Tibial artery (tissue), 4 donors: ENCODE measurements around the gene ACOT7.

ENCODE experiments used
- DNase-seq, 2 donors: peaks; one replicate each; pipeline ENCODE4 v3.0.0-alpha.2; 2019
- H3K27ac ChIP-seq, 2 donors: fragments of 200-600 bp; sonication (generic) in 1 of 2; 1 replicate in 1 of 2; 2 replicates in 1 of 2; pipeline ENCODE4 v1.5.1; 2018 to 2019; ENCODE audit warnings: mild to moderate bottlenecking in 1 of 2
- H3K27me3 ChIP-seq, 2 donors: fragments of 200-600 bp; sonication (generic) in 1 of 2; one replicate each; pipeline versions ENCODE4 v1.5.1 to v1.6.0; 2016 to 2019
- H3K36me3 ChIP-seq, 3 donors: fragments of 200-600 bp; sonication (generic) in 2 of 3; one replicate each; pipeline ENCODE4 v1.5.1; 2016 to 2019; ENCODE audit warnings: mild to moderate bottlenecking in 2 of 3
- H3K4me1 ChIP-seq, 4 donors: fragments of 200-600 bp; sonication (generic) in 2 of 4; 1 replicate in 3 of 4; 2 replicates in 1 of 4; pipeline ENCODE4 v1.5.1; 2016 to 2019
- H3K4me3 ChIP-seq, 2 donors: fragments of 200-600 bp; sonication (generic) in 1 of 2; 1 replicate in 1 of 2; 2 replicates in 1 of 2; pipeline ENCODE4 v1.5.1; 2018 to 2019; ENCODE audit warnings: mild to moderate bottlenecking in 2 of 2
- H3K9me3 ChIP-seq, 3 donors: fragments of 200-600 bp; sonication (generic) in 1 of 3; one replicate each; pipeline ENCODE4 v1.5.1; 2016 to 2019
- CTCF ChIP-seq, 2 experiments: fragments of 200-600 bp in 1 of 2; fragments of 450-650 bp in 1 of 2; IDR thresholded peaks; one replicate each; pipeline ENCODE4 v1.5.1; 2017 to 2019; ENCODE audit warnings: antibody characterized with exemption in 2 of 2, mild to moderate bottlenecking in 1 of 2, moderate library complexity in 1 of 2
- intact Hi-C: fragments of 100-400 bp; cut with DNase I; formaldehyde crosslinking; loops from one replicate; pipeline ENCODE4 v1.15.0; 2023; ENCODE audit warnings: low total_unique reads

ACOT7 gene

GRCh38 chr1:6243993-6244392 lies 149.6 kb downstream of the ACOT7 start, which contains the start of gene HES3:
HES3 (plus strand) TSS chr1:6244179; CDS start chr1:6244366, 187 bp downstream.
- intact Hi-C loops, result loop anchor here (5.0 kb wide), 1 partner anchor 192 kb away; no protein-coding TSS in a partner anchor
- Histone ChIP-seq H3K27me3 (peaks cover 15 to 95% of the 10 kb centered on the region in 2 donors), H3K4me1 (peaks cover 0 to 32% (median 20%) of the 10 kb centered on the region in 4 donors), H3K27ac (no peak within 1 kb of the TSS), H3K9me3 (no peaks in the 10 kb centered on the region), H3K4me3 (no peak within 1 kb of the TSS), H3K36me3 (no peaks in the 10 kb centered on the region)
- DNase-seq, result no peak
- TF ChIP-seq CTCF (IDR thresholded peaks at IDR 0.05), result no peak

- Histone ChIP-seq H3K27ac (no peak overlapping the region), H3K27me3 (peaks cover 15 to 92% of the 10 kb centered on the region in 2 donors), H3K9me3 (no peaks in the 10 kb centered on the region), H3K36me3 (no peaks in the 10 kb centered on the region), H3K4me3 (no peak overlapping the region), H3K4me1 (peaks cover 0 to 27% (median 19%) of the 10 kb centered on the region in 4 donors)
- TF ChIP-seq CTCF (IDR thresholded peaks at IDR 0.05), result no peak
- intact Hi-C loops, result loop anchor here (5.0 kb wide), 1 partner anchor 191 kb away; no protein-coding TSS in a partner anchor
- DNase-seq, result no peak
Measured at GRCh38 chr1:6243053-6243834, 150.3 kb downstream of the ACOT7 start.

- H3K4me3 ChIP-seq, result no peak overlapping the region
- peaks cover 15 to 82% of the 10 kb centered on the region in 2 donors for H3K27me3 ChIP-seq
- no peak for DNase-seq
- peaks cover 0 to 27% (median 19%) of the 10 kb centered on the region in 4 donors for H3K4me1 ChIP-seq
- intact Hi-C loops, result loop anchor here (5.0 kb wide), 1 partner anchor 190 kb away; no protein-coding TSS in a partner anchor
- TF ChIP-seq CTCF (IDR thresholded peaks at IDR 0.05), result no peak
- no peak overlapping the region for H3K27ac ChIP-seq
- H3K36me3 ChIP-seq, result no peaks in the 10 kb centered on the region
- H3K9me3 ChIP-seq, result no peaks in the 10 kb centered on the region
Measured at GRCh38 chr1:6241887-6242740, 151.5 kb downstream of the ACOT7 start.

GRCh38 chr1:6241107-6241886 lies 152.3 kb downstream of the ACOT7 start:
- intact Hi-C loops, result loop anchor here (5.0 kb wide), 1 partner anchor 189 kb away; no protein-coding TSS in a partner anchor
- H3K36me3 ChIP-seq, result no peaks in the 10 kb centered on the region
- H3K4me1 ChIP-seq, result peaks cover 0 to 27% (median 20%) of the 10 kb centered on the region in 4 donors
- H3K27ac ChIP-seq, result no peak overlapping the region
- TF ChIP-seq CTCF (IDR thresholded peaks at IDR 0.05), result no peak
- H3K4me3 ChIP-seq, result no peak overlapping the region
- peaks cover 15 to 74% of the 10 kb centered on the region in 2 donors for H3K27me3 ChIP-seq
- no peak for DNase-seq
- no peaks in the 10 kb centered on the region for H3K9me3 ChIP-seq
